Sigmoid colon (tissue), 7 donors: Measurements from ENCODE around the gene ELAVL3. TPM values are rescaled to one million over a fixed set of nuclear protein-coding genes. Genes with fewer than 3 reads are reported as not detected.

Experiments
- DNase-seq: peaks from one replicate; pipeline ENCODE4 v3.0.0-alpha.2; 2019
- H3K27ac ChIP-seq, 4 donors: fragments of 200-600 bp; sonication (generic); one replicate each; pipeline ENCODE4 v1.5.1; 2016 to 2019; ENCODE audit warnings: mild to moderate bottlenecking in 1 of 4
- H3K27me3 ChIP-seq, 3 donors: fragments of 200-600 bp; sonication (generic); one replicate each; pipeline ENCODE4 v1.5.1; 2019; ENCODE audit warnings: mild to moderate bottlenecking in 1 of 3
- H3K36me3 ChIP-seq, 4 donors: fragments of 200-600 bp; sonication (generic); one replicate each; pipeline ENCODE4 v1.5.1; 2016 to 2019
- H3K4me1 ChIP-seq, 4 donors: fragments of 200-600 bp; sonication (generic); one replicate each; pipeline ENCODE4 v1.5.1; 2017 to 2019
- H3K4me3 ChIP-seq, 4 donors: fragments of 200-600 bp; sonication (generic); one replicate each; pipeline ENCODE4 v1.5.1; 2017 to 2019; ENCODE audit warnings: mild to moderate bottlenecking in 2 of 4, moderate library complexity in 1 of 4
- H3K9me3 ChIP-seq, 4 donors: fragments of 200-600 bp in 3 of 4; sonication (generic) in 3 of 4; one replicate each; pipeline versions ENCODE4 v1.5.1 to v1.6.1; 2013 to 2019
- CTCF ChIP-seq, 4 experiments: fragments of 450-650 bp in 3 of 4; fragments of 200-600 bp in 1 of 4; IDR thresholded peaks; one replicate each; pipeline ENCODE4 v1.5.1; 2016 to 2019; ENCODE audit warnings: antibody characterized with exemption in 4 of 4, mild to moderate bottlenecking in 3 of 4, moderate library complexity in 2 of 4
- EP300 ChIP-seq, 4 donors: sonication (generic); formaldehyde crosslinking; IDR thresholded peaks; one replicate each; pipeline ENCODE4 v1.6.1; 2017; ENCODE audit warnings: antibody characterized with exemption in 4 of 4
- POLR2A ChIP-seq, 2 donors: fragments of 450-650 bp; IDR thresholded peaks; one replicate each; pipeline ENCODE4 v1.6.1; 2016; ENCODE audit warnings: antibody characterized with exemption in 2 of 2, mild to moderate bottlenecking in 2 of 2, moderate library complexity in 2 of 2
- POLR2AphosphoS5 ChIP-seq, 4 donors: sonication (generic); formaldehyde crosslinking; IDR thresholded peaks; one replicate each; pipeline ENCODE4 v1.6.1; 2017; ENCODE audit warnings: antibody characterized with exemption in 4 of 4
- WGBS, 2 donors: extraction: QIAGEN DNeasy Blood & Tissue Kit; methylation state at CpG; one replicate each; pipeline ENCODE4 v1.1.7; 2013; 5-methylcytosine and 5-hydroxymethylcytosine counted together
- intact Hi-C: fragments of 100-400 bp; cut with DNase I; formaldehyde crosslinking; loops from one replicate; pipeline ENCODE4 v1.15.1; 2023
- polyA plus RNA-seq, 3 donors: library from polyadenylated mRNA; stranded (reverse); fragments of 200-250 nt; gene quantifications; one replicate each; pipeline ENCODE4 v1.2.3, GENCODE V29; 2013
- total RNA-seq, 4 donors: library from RNA; depleted of rRNA; stranded (reverse); fragments of >200 nt; gene quantifications; one replicate each; pipeline ENCODE4 v1.1.0, GENCODE V29; 2016
- donor health status: healthy with polysubstance abuse.
- donor health status: Bipolar disorder and iron deficiency.
- donor health status: healthy.

Gene ELAVL3
- total and polyA plus RNA-seq, 7 donors: under 0.01 to 3.0 (median 0.85) TPM; not detected in 1

- WGBS, 2 donors: 44 to 53% methylated on average over 8 of the region's 8 CpGs
- no peaks in the 10 kb centered on the region for H3K9me3 ChIP-seq
- no peak for TF ChIP-seq EP300 (IDR thresholded peaks at IDR 0.05)
- no peak for TF ChIP-seq POLR2AphosphoS5 (IDR thresholded peaks at IDR 0.05)
- TF ChIP-seq CTCF (IDR thresholded peaks at IDR 0.05): no peak
- TF ChIP-seq POLR2A (IDR thresholded peaks at IDR 0.05): no peak
- no peak overlapping the region for H3K27ac ChIP-seq
- no peaks in the 10 kb centered on the region for H3K36me3 ChIP-seq
- H3K27me3 ChIP-seq: peaks cover 0 to 13% (median 11%) of the 10 kb centered on the region in 3 donors
- H3K4me3 ChIP-seq: no peak overlapping the region
- intact Hi-C loops: no loop called here
- no peak for DNase-seq
- no peaks in the 10 kb centered on the region for H3K4me1 ChIP-seq
Observed at GRCh38 chr19:11465600-11465999, 15.2 kb downstream of the ELAVL3 start.

GRCh38 chr19:11464333-11465265, 16.2 kb downstream of the ELAVL3 start:
- no peaks in the 10 kb centered on the region for H3K36me3 ChIP-seq
- TF ChIP-seq POLR2AphosphoS5 (IDR thresholded peaks at IDR 0.05): no peak
- no peak for TF ChIP-seq EP300 (IDR thresholded peaks at IDR 0.05)
- TF ChIP-seq CTCF (IDR thresholded peaks at IDR 0.05): no peak
- no peak for TF ChIP-seq POLR2A (IDR thresholded peaks at IDR 0.05)
- intact Hi-C loops: no loop called here
- DNase-seq: no peak
- peaks cover 0 to 15% (median 13%) of the 10 kb centered on the region in 3 donors for H3K27me3 ChIP-seq
- no peaks in the 10 kb centered on the region for H3K9me3 ChIP-seq
- H3K4me3 ChIP-seq: no peak overlapping the region
- WGBS, 2 donors: 66 to 84% methylated on average over 11 of the region's 11 CpGs
- H3K4me1 ChIP-seq: no peaks in the 10 kb centered on the region
- H3K27ac ChIP-seq: no peak overlapping the region

- TF ChIP-seq EP300 (IDR thresholded peaks at IDR 0.05) (no peak), POLR2AphosphoS5 (IDR thresholded peaks at IDR 0.05) (no peak), POLR2A (IDR thresholded peaks at IDR 0.05) (no peak), CTCF (IDR thresholded peaks at IDR 0.05) (no peak)
- 28 to 62% methylated on average over 12 of the region's 12 CpGs for WGBS, 2 donors
- no peaks in the 10 kb centered on the region for H3K9me3 ChIP-seq
- H3K36me3 ChIP-seq: no peaks in the 10 kb centered on the region
- no peak overlapping the region for H3K27ac ChIP-seq
- DNase-seq: no peak
- intact Hi-C loops: no loop called here
- peaks cover 0 to 15% (median 13%) of the 10 kb centered on the region in 3 donors for H3K27me3 ChIP-seq
- H3K4me3 ChIP-seq: no peak overlapping the region
- no peaks in the 10 kb centered on the region for H3K4me1 ChIP-seq
Observed at GRCh38 chr19:11463391-11463790, 17.5 kb downstream of the ELAVL3 start.

GRCh38 chr19:11461453-11461852, 19.4 kb downstream of the ELAVL3 start:
- intact Hi-C loops: no loop called here
- Histone ChIP-seq H3K4me3 (no peak overlapping the region), H3K4me1 (no peaks in the 10 kb centered on the region), H3K27ac (no peak overlapping the region), H3K9me3 (no peaks in the 10 kb centered on the region), H3K27me3 (peaks cover 0 to 15% (median 10%) of the 10 kb centered on the region in 3 donors), H3K36me3 (no peaks in the 10 kb centered on the region)
- no peak for DNase-seq
- TF ChIP-seq EP300 (IDR thresholded peaks at IDR 0.05) (no peak), POLR2AphosphoS5 (IDR thresholded peaks at IDR 0.05) (no peak), POLR2A (IDR thresholded peaks at IDR 0.05) (no peak), CTCF (IDR thresholded peaks at IDR 0.05) (no peak)
- WGBS, 2 donors: 54 to 67% methylated on average over 2 of the region's 2 CpGs
